GM19240 (cell line): ENCODE data around the gene GPC6.
"Not testable (repeated sequence)": the region's sequence is repeated elsewhere in the genome, so short reads cannot be mapped to it uniquely, and the experiment has no call there.

Experiments used
- DNase-seq: peaks from one replicate; pipeline ENCODE4 v3.0.0; 2011; ENCODE audit warnings: low spot score; ENCODE audit not compliant: insufficient read length

Gene GPC6

DNA sequence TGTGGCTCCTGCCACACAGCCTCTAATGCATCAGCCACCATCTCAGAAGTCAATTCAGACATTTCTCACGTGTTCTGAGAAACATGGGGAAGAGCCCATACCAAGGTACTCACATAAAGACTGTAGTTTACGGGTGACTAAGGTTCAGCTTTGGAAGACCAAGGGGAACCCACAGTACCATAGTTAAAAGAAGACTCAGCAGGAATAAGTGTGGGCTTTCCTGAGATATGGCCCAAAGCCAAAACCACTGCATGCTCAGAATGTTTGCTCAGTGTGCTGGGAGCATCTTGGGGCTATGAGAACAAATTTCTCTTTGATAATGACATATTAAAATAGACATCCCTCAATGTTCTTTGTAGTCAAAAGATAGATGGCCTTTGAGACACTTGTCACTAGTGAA lies 969.1 kb downstream of the GPC6 start:
- no peak for DNase-seq

DNA sequence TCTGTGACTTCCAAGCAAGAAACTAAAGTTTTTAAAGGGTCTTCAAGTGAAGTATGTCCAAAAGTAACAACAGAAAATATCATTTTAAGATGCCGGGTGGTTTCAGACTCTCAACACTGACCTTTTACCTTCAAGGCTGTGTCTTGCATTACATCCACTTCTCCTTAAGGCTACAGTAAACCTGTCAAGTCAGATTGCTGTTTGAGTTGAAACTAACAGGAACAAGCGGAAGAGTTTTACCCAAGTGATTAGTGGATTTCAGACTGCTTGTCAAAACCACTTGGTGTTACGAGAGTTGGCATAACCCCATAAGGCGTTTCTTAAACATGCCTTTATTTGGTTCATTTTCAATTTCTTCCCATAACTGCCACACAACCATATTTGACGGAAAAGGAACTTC lies 969.8 kb downstream of the GPC6 start:
- DNase-seq = no peak

DNA sequence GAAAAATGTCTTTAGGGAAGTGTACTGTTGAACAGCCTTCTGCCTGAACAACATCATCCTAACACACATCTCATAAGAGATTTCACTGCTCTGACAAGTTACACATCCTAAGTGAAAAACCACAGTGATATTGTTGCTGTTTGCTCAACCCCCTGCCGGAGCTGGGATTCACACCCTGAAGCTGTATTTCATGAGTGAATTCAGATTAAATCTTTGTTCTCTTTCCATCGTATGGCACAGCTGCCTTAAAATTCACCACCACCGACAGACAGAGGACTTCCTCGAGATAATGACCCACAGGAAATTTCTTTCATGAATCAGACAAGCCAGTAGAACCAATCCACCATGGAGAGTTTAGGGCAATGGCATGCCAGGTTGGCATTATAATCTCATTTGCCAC lies 972.1 kb downstream of the GPC6 start:
- DNase-seq = no peak

DNA sequence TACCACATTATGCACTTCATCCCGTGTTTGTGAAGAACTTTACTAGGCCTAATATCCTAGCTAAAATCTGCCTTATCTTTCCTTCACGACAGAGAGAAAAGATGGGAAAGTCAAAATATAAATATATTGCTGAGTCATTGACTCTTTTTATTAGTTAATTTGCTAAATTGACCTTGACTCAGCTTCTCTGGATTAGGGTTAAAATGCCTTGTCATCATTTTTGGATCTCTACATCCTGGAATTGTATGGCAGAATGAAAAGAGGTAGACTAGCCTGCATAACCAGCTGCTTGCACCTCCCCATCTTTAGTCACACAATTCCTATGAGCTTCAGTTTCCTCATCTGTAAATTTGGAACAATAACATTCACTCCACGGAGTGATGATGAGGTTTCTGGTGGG lies 972.5 kb downstream of the GPC6 start:
- no peak for DNase-seq

DNA sequence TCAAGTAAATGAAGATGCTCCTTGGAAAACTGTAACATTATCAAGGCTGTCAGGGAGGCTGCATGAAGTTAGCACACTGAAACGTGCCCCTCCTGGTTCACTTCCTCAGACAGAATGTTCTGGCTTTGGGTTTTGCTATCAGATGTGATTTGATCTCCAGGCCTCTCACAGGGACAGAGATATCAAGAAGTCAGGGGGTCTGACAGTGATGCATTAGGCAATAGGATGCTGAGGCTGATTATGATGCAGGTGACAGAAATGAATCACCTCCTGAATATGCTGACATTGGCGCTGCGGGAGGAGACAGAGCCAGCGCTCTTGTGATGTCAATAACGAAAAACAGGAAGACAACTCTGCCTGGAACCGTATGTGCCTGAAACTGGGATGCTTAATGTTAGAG lies 974.4 kb downstream of the GPC6 start:
- DNase-seq = no peak

DNA sequence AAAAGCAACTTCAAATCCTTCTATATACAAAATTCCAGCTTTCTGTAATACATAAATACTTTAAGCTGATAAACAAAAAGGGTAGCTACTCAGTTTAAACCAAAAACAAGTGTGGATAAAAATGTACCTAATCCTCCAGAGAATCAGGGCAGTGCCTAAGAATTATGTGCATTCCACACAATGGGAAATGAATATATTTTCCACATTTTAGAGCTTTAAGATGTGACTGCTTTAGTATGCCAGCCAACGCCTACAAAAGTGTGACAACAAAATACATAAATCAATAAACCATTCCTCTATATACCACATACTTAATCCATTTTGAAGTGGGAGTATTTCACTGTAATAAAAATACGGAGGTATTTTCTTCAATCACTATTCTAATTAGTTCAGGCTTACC lies 977.6 kb downstream of the GPC6 start:
- DNase-seq = no peak

DNA sequence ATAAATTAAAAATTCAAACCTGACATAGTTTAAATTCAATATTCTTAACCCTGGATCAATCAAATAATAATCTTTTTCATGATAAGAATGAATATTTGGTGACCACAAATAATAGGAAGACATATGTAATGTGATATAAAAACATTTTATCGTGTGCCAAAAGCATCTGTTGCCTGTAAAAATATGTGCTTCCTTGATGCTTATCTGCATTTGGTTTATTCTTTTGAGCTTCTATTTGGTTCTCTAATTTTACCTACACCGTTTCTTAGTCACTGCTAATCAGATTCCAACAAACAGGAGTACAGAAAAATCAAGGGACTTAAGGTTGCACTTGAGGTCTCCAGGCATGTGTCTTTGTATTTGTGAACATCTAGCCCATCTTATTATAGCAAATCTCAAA lies 978.3 kb downstream of the GPC6 start:
- DNase-seq = no peak

DNA sequence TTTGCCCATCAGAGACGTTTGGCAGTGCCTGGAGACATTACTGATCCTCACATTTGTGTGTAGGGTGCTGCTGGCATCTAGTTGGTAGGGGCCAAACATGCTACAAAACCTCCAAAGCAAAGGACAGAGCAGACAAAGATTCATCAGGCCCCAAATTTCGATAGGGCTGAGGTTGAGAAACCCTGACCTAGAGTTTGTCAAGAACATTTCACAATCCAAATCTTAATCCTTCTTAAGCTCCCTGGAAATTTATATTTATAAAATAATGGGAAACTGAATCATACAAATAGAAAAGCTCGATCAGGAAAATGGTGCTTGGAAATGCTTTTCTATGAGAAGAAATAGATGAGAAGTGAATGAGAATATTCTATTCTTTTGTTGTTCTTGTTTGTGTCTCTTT lies 979.3 kb downstream of the GPC6 start:
- DNase-seq = no peak

DNA sequence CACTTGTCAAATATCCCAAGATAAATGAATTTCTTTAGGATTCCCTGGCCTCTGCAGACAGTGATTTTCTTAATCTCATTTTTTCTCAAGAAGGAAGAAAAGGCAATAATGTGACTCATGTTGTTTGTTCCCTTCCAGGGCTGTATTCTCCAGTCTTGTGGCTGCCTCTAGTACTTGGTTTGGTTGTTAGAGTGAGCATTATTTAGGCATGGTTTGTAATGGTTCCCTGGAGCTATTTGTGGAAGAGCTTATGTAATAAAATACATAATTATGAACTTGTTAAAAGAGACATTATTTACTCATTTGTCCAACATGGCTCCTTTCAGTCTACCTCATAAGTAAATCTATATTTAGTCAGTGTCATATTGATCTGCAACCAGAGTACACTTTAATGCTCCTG lies 982.5 kb downstream of the GPC6 start:
- no peak for DNase-seq

DNA sequence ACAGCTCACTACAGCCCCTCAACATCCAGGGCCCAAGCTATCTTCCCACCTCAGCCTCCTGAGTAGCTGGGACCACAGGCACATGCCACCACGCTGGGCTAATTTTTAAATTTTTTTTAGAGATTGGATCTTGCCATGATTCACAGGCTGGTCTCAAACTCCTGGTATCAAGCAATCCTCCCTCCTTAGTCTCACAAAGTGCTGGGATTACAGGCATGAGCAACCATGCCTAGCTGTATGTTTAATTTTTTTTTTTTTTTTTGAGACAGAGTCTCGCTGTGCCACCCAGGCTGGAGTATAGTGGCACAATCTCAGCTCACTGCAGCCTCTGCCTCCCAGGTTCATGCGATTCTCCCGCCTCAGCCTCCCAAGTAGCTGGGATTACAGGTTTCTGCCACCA lies 983.3 kb downstream of the GPC6 start:
- DNase-seq = not testable (repeated sequence)

DNA sequence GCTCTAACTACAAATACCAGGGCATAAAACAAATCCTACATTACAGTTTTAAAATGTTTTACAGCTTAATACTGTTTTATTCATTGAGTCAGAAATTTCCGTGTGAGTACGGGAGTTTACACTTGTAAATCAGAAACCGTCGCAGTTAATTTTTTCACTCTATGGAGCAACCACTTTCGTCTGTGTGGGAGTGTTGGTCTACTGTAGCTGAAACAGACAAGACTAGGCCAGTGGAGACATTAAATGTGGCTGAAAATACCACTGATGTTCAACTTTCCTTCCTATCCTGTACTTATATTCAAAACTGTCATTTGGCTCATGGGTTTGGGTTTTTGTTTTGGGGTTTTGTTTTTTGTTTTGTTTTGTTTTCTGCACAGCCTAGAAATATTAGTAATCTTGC lies 984.2 kb downstream of the GPC6 start:
- DNase-seq = no peak

DNA sequence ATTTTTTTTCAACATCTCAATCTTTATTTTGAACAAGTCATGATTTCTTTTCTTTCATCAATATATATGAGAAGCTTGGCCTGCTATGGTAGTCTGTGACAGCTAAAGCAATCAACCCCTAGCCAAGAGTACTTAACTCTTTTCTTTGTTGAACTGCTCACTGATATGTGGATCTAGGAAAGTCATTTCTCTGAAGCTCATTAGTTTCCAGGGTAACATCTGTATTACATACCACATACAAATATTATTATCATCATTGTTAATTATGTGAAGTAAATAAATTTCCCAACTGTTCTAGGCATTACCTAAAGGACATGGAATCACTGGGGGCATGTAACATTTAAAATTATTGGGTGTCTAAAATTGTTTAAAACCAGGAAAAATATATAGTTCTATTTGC lies 985.6 kb downstream of the GPC6 start:
- DNase-seq = no peak

DNA sequence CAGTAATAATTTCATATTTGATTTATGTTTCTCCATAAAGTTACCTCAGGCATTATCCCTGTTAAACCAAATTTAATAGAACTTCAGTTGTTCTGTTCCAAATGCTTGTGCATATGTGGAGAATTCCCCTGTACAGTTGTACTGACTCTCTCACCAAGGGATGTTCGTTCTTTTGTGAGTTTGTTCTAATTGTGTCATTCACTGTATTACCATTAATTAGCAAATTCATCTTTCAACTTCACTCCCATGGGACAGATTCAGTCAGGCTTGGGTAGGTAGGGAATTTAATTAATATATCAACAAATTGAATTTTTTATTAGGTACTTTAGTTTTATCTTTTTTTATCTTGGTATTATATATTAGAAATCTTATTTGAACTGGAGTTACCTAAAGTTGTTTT lies 987.5 kb downstream of the GPC6 start:
- no peak for DNase-seq

DNA sequence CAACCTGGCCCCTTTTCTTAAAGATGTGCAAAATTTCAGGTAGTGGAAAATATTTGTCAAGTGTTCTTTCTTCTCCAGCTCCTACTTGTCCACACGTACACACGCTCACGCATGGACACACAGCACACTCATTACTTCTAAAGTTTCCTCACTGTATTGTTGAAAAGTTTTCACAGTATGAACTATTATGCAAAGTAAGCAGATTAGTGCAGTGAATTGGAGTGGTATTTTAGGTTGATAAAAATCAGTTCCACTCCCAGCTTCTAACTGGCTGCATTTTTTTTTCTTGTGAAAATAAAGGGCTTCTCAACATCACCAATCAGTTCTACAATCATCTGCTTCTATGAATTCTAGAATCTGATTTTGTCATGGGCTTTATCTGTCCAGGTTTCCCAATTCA lies 988.4 kb downstream of the GPC6 start:
- DNase-seq = no peak

DNA sequence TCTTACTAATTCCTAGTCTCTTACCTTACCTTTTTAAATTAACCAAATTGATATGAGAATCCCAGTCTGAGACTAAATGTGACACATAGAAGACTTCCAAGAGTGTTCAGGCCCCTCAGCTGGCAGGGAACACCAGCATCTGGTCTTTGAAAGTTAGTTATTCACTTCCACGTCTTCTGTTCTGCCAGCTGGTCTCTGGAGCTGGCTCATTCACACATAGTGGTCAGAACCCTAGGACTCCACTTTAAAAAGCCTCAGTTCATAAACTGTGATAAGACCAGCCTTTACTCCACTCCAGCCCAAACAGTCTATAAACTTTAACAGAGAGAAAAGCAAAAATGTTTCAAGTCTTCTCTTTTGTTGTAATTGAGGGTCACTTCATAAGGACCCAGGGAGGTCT lies 989.9 kb downstream of the GPC6 start:
- DNase-seq = no peak

DNA sequence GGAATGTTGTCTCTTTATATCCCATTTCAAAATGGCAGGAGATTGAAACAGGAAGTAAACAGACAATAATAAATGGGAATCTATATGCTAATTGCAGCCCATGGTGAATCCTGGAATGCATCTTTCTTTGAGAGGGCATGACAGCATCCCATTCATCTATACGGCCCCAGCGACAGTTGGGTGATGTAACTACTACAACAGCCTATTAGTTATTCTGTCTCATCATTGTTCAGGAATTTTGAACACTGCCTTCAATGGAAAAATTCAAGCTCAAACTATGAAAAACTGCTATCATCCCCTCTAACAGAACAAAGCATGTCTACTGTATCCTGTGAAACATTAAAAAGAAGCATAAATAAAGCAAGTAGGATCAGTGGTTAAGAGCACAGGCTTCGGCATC lies 990.8 kb downstream of the GPC6 start:
- no peak for DNase-seq

DNA sequence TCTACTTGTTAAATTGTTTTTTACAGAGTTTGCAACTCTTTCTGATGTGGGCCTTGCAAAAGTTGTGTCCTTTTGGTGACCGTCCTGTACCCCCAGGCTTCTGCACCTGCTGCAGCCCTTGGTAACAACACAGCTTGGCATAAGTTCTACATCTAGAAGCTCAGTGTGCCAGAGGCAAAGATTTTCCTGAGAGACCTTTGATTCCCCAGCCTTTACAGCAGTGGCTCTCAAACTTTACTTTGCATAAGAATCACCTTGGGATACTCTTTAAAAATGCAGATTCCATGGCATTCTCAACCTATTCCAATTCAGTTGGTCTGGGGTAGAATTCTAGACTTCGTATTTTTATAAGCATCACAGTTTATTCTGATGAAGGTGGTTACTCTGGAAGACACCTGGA lies 991.9 kb downstream of the GPC6 start:
- no peak for DNase-seq

DNA sequence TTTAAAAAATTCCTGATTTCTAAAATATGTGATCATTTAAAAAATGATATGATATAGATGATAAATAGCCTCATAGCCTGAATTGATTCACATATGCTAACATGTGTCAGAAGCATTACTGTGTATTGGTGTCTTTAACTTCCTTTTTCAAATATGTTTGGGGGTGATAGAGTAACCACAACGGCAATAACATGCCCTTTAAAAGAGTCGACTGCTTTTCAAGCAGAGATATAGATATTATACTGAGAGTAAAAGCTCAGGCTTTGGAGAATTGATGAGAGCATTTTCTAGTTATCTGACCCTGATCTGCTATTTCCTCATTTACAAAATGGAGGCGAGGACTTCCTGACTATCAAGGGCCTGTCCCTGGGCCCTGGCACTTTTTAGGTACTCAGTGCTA lies 992.3 kb downstream of the GPC6 start:
- DNase-seq = no peak

DNA sequence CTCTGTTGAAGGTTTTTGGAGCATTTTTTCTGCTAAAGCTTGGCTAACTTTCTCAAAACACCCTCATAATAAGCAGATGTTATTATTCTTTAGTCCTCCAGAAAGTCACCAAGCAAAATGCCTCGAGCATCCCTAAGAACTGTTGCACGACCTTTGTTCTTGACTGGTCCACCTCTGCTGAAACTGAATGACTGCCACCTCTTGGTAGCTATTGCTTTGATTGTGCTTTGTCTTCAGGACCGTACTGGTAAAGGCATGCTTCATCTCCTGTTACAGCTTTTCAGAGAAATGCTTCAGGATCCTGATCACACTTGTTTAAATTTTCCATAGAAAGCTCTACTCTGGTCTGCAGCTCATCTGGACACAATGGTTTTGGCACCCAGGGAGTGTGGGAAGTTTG lies 998.1 kb downstream of the GPC6 start:
- no peak for DNase-seq

DNA sequence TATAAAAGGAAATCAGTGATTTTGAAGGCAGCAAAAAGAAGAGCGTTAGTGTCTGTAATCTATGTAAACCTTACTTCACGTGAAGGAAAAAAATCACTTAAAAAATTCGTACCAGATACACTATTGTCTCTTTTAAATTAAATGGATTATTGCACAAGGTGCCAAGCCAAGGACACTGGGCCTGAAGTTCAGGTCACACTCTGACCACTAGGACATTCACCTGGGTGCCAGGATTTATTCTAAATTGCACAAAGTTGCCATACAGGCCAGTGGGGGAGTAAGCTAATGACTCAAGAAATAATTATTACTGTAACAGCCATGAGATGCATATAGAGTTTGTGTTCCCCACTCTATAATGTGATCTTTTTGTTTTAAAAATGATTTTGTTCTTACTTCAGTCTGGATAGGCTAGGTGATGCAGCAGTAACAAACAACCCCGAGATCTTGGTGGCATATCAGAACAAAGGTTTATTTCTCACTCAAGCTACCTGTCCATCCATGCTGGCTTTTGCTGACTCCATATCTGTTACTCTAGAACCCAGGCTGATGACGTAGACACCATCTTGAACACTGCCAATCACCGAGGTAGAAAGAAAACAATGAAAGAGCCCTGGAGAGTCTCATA lies 1000.8 kb downstream of the GPC6 start:
- DNase-seq = no peak

DNA sequence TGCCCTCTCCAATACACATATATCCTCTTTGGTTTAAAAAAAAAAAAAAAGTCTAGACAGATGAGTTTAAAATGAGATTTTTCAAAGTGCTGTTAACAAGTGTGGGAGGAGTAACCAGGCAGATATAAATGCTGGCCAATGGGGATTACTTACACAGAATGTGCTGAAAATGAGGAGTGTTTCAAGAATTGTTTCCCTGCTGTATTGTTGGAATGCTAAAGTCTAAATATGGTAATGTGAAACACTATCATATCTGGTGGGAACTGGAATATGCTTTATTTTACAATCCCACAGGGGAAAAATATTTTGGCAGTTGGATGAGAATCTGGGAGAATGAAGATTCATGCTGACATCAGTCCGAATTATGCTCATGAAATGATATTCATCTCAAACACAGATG lies 1002.2 kb downstream of the GPC6 start:
- DNase-seq = no peak

DNA sequence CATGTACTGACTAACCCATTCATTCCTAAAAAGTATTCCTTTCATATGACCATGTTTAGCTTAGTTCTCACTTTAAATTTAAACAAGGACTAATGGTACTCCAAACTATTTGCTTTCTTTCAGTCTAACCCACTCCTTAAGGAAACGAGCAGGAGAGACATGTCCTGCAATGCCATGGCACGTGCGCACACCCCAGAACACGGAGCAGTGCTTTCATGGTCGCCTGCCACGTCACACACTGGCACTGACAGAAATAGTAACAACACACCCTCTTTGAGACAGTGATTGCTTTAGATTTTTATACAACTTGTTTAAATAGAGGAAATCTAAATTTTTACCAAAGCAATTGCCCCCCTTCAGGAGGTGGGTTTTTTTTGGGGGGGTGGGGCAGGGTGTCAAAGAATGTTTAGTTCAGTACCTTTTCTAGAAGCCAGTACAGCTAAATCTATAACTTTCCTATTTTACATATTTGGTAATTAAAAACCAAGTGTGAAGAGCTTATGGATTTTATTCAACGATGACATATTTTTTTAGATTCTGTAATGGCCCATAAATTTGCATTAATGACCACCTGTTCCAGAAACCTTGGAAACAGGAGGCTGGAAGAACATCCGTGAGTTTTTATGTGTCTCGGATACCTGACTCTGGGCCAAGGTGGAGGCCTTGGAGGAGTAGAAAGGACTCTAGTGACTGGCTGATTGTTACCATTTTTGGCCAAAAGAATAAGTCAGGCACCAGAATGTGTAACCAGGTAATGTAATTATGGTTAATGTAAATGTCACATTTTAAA lies 1005.7 kb downstream of the GPC6 start:
- no peak for DNase-seq

DNA sequence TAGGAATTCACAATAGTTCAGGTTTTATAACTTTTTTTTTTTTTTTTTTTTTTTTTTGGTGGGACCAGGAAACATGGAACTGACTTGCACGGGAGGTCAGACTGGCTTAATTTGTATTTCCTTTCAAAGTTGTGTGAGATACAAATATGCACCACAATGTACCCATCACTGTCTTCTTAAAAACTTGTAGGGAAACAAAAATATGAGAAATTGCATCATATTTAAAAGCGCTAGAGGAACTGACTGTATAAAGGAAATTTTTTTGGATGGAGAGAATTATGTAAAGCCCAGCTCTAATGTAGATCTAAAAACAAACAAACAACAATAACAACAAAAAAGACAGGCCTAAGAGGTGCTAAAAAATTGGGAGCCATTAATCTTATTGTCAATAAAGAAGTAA lies 1006.3 kb downstream of the GPC6 start:
- no peak for DNase-seq
